ENCODE data around the gene SLC26A2. TPM values are rescaled to one million over a fixed set of nuclear protein-coding genes. Genes with fewer than 3 reads are reported as not detected.
A peak's percentile ranks its signal among the peaks of the same experiment; 100 is the strongest.

Gene SLC26A2
- total RNA-seq, 4 donors from 2014 or later, result 233 to 1,489 (median 1,023) TPM

GRCh38 chr5:150001660-150002486 lies 41.3 kb downstream of the SLC26A2 start:
- in situ Hi-C loops (cut with MboI; ENCODE audit: low pct_ligation_motif_present in 1 of 4, low pct_unique_long_range_greater_than_20kb in 1 of 4, low sequenced_read_pairs in 3 of 4) (no loop called here), intact Hi-C loops (cut with DNase I; ENCODE audit: low total_unique reads) (no loop called here)
- Histone ChIP-seq H3K4me1 (peaks cover 11 to 42% (median 28%) of the 10 kb centered on the region in 4 donors), H3K9me3 (no peaks in the 10 kb centered on the region), H3K36me3 (peaks cover 0 to 18% (median 2%) of the 10 kb centered on the region in 4 donors), H3K4me3 (peak overlapping the region; percentile 75 to 99 (median 92)), H3K27me3 (no peaks in the 10 kb centered on the region), H3K27ac (peak overlapping the region; percentile 93 to 99 (median 96))
- TF ChIP-seq POLR2AphosphoS5 (IDR thresholded peaks at IDR 0.05) (no peak), POLR2A (IDR thresholded peaks at IDR 0.05) (no peak), CTCF (IDR thresholded peaks at IDR 0.05) (peak; percentile 61 to 79 (median 65))
- WGBS, 2 donors (ENCODE audit: low coverage in 1 of 2), result 11 to 13% methylated on average over 8 of the region's 8 CpGs
- peak; percentile 59 for DNase-seq

GRCh38 chr5:150006318-150006717 lies 45.8 kb downstream of the SLC26A2 start:
- intact Hi-C loops (cut with DNase I; ENCODE audit: low total_unique reads) (no loop called here), in situ Hi-C loops (cut with MboI; ENCODE audit: low pct_ligation_motif_present in 1 of 4, low pct_unique_long_range_greater_than_20kb in 1 of 4, low sequenced_read_pairs in 3 of 4) (no loop called here)
- no peak overlapping the region for H3K27ac ChIP-seq
- no peak overlapping the region for H3K4me3 ChIP-seq
- TF ChIP-seq CTCF (IDR thresholded peaks at IDR 0.05) (no peak), POLR2AphosphoS5 (IDR thresholded peaks at IDR 0.05) (no peak), POLR2A (IDR thresholded peaks at IDR 0.05) (no peak), EP300 (IDR thresholded peaks at IDR 0.05; ENCODE audit: low read depth) (no peak)
- H3K36me3 ChIP-seq, result peaks cover 0 to 36% (median 14%) of the 10 kb centered on the region in 4 donors
- peaks cover 11 to 35% (median 17%) of the 10 kb centered on the region in 4 donors for H3K4me1 ChIP-seq
- no peak for DNase-seq
- no peaks in the 10 kb centered on the region for H3K9me3 ChIP-seq
- H3K27me3 ChIP-seq, result no peaks in the 10 kb centered on the region
- 91 to 92% methylated on average over 4 of the region's 4 CpGs for WGBS, 2 donors (ENCODE audit: low coverage in 1 of 2)

GRCh38 chr5:150007050-150007449 lies 46.5 kb downstream of the SLC26A2 start:
- intact Hi-C loops (cut with DNase I; ENCODE audit: low total_unique reads), result no loop called here
- Histone ChIP-seq H3K4me1 (peaks cover 9 to 28% (median 11%) of the 10 kb centered on the region in 4 donors), H3K4me3 (no peak overlapping the region), H3K27me3 (no peaks in the 10 kb centered on the region), H3K36me3 (peaks cover 0 to 41% (median 14%) of the 10 kb centered on the region in 4 donors), H3K9me3 (no peaks in the 10 kb centered on the region), H3K27ac (no peak overlapping the region)
- in situ Hi-C loops (cut with MboI; ENCODE audit: low pct_ligation_motif_present in 1 of 4, low pct_unique_long_range_greater_than_20kb in 1 of 4, low sequenced_read_pairs in 3 of 4), result no loop called here
- DNase-seq, result no peak
- TF ChIP-seq EP300 (IDR thresholded peaks at IDR 0.05; ENCODE audit: low read depth), result no peak
- no peak for TF ChIP-seq CTCF (IDR thresholded peaks at IDR 0.05)
- TF ChIP-seq POLR2AphosphoS5 (IDR thresholded peaks at IDR 0.05), result no peak
- no peak for TF ChIP-seq POLR2A (IDR thresholded peaks at IDR 0.05)

GRCh38 chr5:150009671-150010387 lies 49.3 kb downstream of the SLC26A2 start:
- 96 to 100% methylated on average over 2 to 6 of the region's 6 CpGs for WGBS, 2 donors (ENCODE audit: low coverage in 1 of 2)
- no peaks in the 10 kb centered on the region for H3K9me3 ChIP-seq
- DNase-seq, result no peak
- H3K27ac ChIP-seq, result no peak overlapping the region
- H3K4me1 ChIP-seq, result peaks cover 0 to 21% (median 8%) of the 10 kb centered on the region in 4 donors
- in situ Hi-C loops (cut with MboI; ENCODE audit: low pct_ligation_motif_present in 1 of 4, low pct_unique_long_range_greater_than_20kb in 1 of 4, low sequenced_read_pairs in 3 of 4) (no loop called here), intact Hi-C loops (cut with DNase I; ENCODE audit: low total_unique reads) (no loop called here)
- no peak overlapping the region for H3K4me3 ChIP-seq
- TF ChIP-seq EP300 (IDR thresholded peaks at IDR 0.05; ENCODE audit: low read depth) (no peak), CTCF (IDR thresholded peaks at IDR 0.05) (no peak), POLR2A (IDR thresholded peaks at IDR 0.05) (no peak), POLR2AphosphoS5 (IDR thresholded peaks at IDR 0.05) (no peak)
- peaks cover 0 to 56% (median 21%) of the 10 kb centered on the region in 4 donors for H3K36me3 ChIP-seq
- H3K27me3 ChIP-seq, result no peaks in the 10 kb centered on the region

Measured in transverse colon (tissue), 4 donors.